ENCODE measurements around the gene SLC39A7. TPM values are rescaled to one million over a fixed set of nuclear protein-coding genes. Genes with fewer than 3 reads are reported as not detected.

SLC39A7 gene
- total and polyA plus RNA-seq, 7 experiments from 2014 or later = 19.1 to 51.9 (median 24.8) TPM

- intact Hi-C loops (cut with micrococcal nuclease) = loop anchor here in 1 of 2 donors (5.0 kb wide), 1 partner anchor 48 kb away; no protein-coding TSS in a partner anchor
- POLR2A ChIA-PET = no interaction called here
Measured at GRCh38 chr6:33164665-33165373, 35.8 kb upstream of the SLC39A7 start.

GRCh38 chr6:33165581-33166258, 34.9 kb upstream of the SLC39A7 start:
- no peak for DNase-seq
- ChIA-PET CTCF (interaction anchor here (0.6 kb wide), 1 partner anchor 207 kb away, joined by 3 read pairs; no protein-coding TSS in a partner anchor), POLR2A (no interaction called here)
- Histone ChIP-seq H3K4me1 (ENCODE audit: control insufficient read depth in 2 of 2, insufficient read depth in 2 of 2, low read length in 2 of 2) (no peaks in the 10 kb centered on the region), H3K9me3 (ENCODE audit: control insufficient read depth in 2 of 3, low read length in 3 of 3) (no peaks in the 10 kb centered on the region), H3K27me3 (ENCODE audit: control insufficient read depth in 2 of 2, insufficient read depth in 2 of 2, low read length in 2 of 2) (no peaks in the 10 kb centered on the region), H3K4me3 (ENCODE audit: low read length) (no peak overlapping the region), H3K36me3 (ENCODE audit: control insufficient read depth in 2 of 3, insufficient read depth in 3 of 3, low read length in 3 of 3) (no peaks in the 10 kb centered on the region), H3K27ac (ENCODE audit: low read depth, low read length) (no peak overlapping the region)
- Mint-ChIP-seq H3K27me3 (peaks cover 0 to 4% (median 0%) of the 10 kb centered on the region in 5 donors), H3K36me3 (no peaks in the 10 kb centered on the region), H3K9me3 (no peaks in the 10 kb centered on the region), H3K4me3 (no peak overlapping the region), H3K4me1 (peaks cover 8 to 16% (median 10%) of the 10 kb centered on the region in 7 donors), H3K27ac (peak overlapping the region in 1 of 9 donors; percentile 25)
- intact Hi-C loops (cut with micrococcal nuclease) = no loop called here
- no peak for ATAC-seq

More at GRCh38 chr6:33164665-33165373, 35.8 kb upstream of the SLC39A7 start:
- Histone ChIP-seq H3K36me3 (ENCODE audit: control insufficient read depth in 2 of 3, insufficient read depth in 3 of 3, low read length in 3 of 3) (no peaks in the 10 kb centered on the region), H3K4me1 (ENCODE audit: control insufficient read depth in 2 of 2, insufficient read depth in 2 of 2, low read length in 2 of 2) (no peaks in the 10 kb centered on the region), H3K27ac (ENCODE audit: low read depth, low read length) (no peak overlapping the region), H3K4me3 (ENCODE audit: low read length) (no peak overlapping the region), H3K27me3 (ENCODE audit: control insufficient read depth in 2 of 2, insufficient read depth in 2 of 2, low read length in 2 of 2) (no peaks in the 10 kb centered on the region), H3K9me3 (ENCODE audit: control insufficient read depth in 2 of 3, low read length in 3 of 3) (no peaks in the 10 kb centered on the region)
- Mint-ChIP-seq H3K9me3 (no peaks in the 10 kb centered on the region), H3K27me3 (peaks cover 0 to 4% (median 0%) of the 10 kb centered on the region in 5 donors), H3K4me1 (peaks cover 8 to 16% (median 10%) of the 10 kb centered on the region in 7 donors), H3K4me3 (no peak overlapping the region), H3K27ac (no peak overlapping the region), H3K36me3 (no peaks in the 10 kb centered on the region)
- CTCF ChIA-PET = no interaction called here
- no peak for ATAC-seq
- DNase-seq = no peak

GRCh38 chr6:33166363-33166762, 34.3 kb upstream of the SLC39A7 start:
- intact Hi-C loops (cut with micrococcal nuclease) = no loop called here
- H3K9me3 ChIP-seq (ENCODE audit: control insufficient read depth in 2 of 3, low read length in 3 of 3) = no peaks in the 10 kb centered on the region

GRCh38 chr6:33166811-33167210, 33.9 kb upstream of the SLC39A7 start:
- Mint-ChIP-seq H3K4me3 (no peak overlapping the region), H3K4me1 (peaks cover 1 to 6% (median 3%) of the 10 kb centered on the region in 7 donors), H3K27ac (no peak overlapping the region), H3K27me3 (peaks cover 0 to 4% (median 0%) of the 10 kb centered on the region in 5 donors), H3K36me3 (no peaks in the 10 kb centered on the region), H3K9me3 (no peaks in the 10 kb centered on the region)
- ATAC-seq (no peak), DNase-seq (no peak)
- Histone ChIP-seq H3K36me3 (ENCODE audit: control insufficient read depth in 2 of 3, insufficient read depth in 3 of 3, low read length in 3 of 3) (no peaks in the 10 kb centered on the region), H3K9me3 (ENCODE audit: control insufficient read depth in 2 of 3, low read length in 3 of 3) (no peaks in the 10 kb centered on the region), H3K27me3 (ENCODE audit: control insufficient read depth in 2 of 2, insufficient read depth in 2 of 2, low read length in 2 of 2) (no peaks in the 10 kb centered on the region), H3K4me1 (ENCODE audit: control insufficient read depth in 2 of 2, insufficient read depth in 2 of 2, low read length in 2 of 2) (no peaks in the 10 kb centered on the region), H3K4me3 (ENCODE audit: low read length) (no peak overlapping the region), H3K27ac (ENCODE audit: low read depth, low read length) (no peak overlapping the region)
- ChIA-PET CTCF (no interaction called here), POLR2A (no interaction called here)
- intact Hi-C loops (cut with micrococcal nuclease) = no loop called here

More at GRCh38 chr6:33166363-33166762, 34.3 kb upstream of the SLC39A7 start:
- DNase-seq = no peak
- peak overlapping the region in 1 of 9 donors; percentile 42 for H3K27ac Mint-ChIP-seq
- ATAC-seq = no peak
- Histone ChIP-seq H3K27ac (ENCODE audit: low read depth, low read length) (no peak overlapping the region), H3K36me3 (ENCODE audit: control insufficient read depth in 2 of 3, insufficient read depth in 3 of 3, low read length in 3 of 3) (no peaks in the 10 kb centered on the region), H3K27me3 (ENCODE audit: control insufficient read depth in 2 of 2, insufficient read depth in 2 of 2, low read length in 2 of 2) (no peaks in the 10 kb centered on the region), H3K4me3 (ENCODE audit: low read length) (no peak overlapping the region), H3K4me1 (ENCODE audit: control insufficient read depth in 2 of 2, insufficient read depth in 2 of 2, low read length in 2 of 2) (no peaks in the 10 kb centered on the region)
- no peaks in the 10 kb centered on the region for H3K9me3 Mint-ChIP-seq
- peaks cover 0 to 4% (median 0%) of the 10 kb centered on the region in 5 donors for H3K27me3 Mint-ChIP-seq
- ChIA-PET CTCF (interaction anchor here (0.6 kb wide), 1 partner anchor 206 kb away, joined by 3 read pairs; no protein-coding TSS in a partner anchor), POLR2A (no interaction called here)
- H3K4me1 Mint-ChIP-seq = peaks cover 6 to 10% (median 7%) of the 10 kb centered on the region in 7 donors
- no peak overlapping the region for H3K4me3 Mint-ChIP-seq
- H3K36me3 Mint-ChIP-seq = no peaks in the 10 kb centered on the region

GRCh38 chr6:33167374-33168283, 33.0 kb upstream of the SLC39A7 start:
- Mint-ChIP-seq H3K4me1 (no peaks in the 10 kb centered on the region), H3K27ac (no peak overlapping the region), H3K36me3 (no peaks in the 10 kb centered on the region), H3K4me3 (no peak overlapping the region), H3K9me3 (no peaks in the 10 kb centered on the region), H3K27me3 (peaks cover 0 to 4% (median 0%) of the 10 kb centered on the region in 5 donors)
- H3K36me3 ChIP-seq (ENCODE audit: control insufficient read depth in 2 of 3, insufficient read depth in 3 of 3, low read length in 3 of 3) = no peaks in the 10 kb centered on the region
- no peaks in the 10 kb centered on the region for H3K9me3 ChIP-seq (ENCODE audit: control insufficient read depth in 2 of 3, low read length in 3 of 3)
- DNase-seq = no peak
- H3K27ac ChIP-seq (ENCODE audit: low read depth, low read length) = no peak overlapping the region
- no peaks in the 10 kb centered on the region for H3K4me1 ChIP-seq (ENCODE audit: control insufficient read depth in 2 of 2, insufficient read depth in 2 of 2, low read length in 2 of 2)
- CTCF ChIA-PET = no interaction called here
- intact Hi-C loops (cut with micrococcal nuclease) = no loop called here
- H3K27me3 ChIP-seq (ENCODE audit: control insufficient read depth in 2 of 2, insufficient read depth in 2 of 2, low read length in 2 of 2) = no peaks in the 10 kb centered on the region
- POLR2A ChIA-PET = no interaction called here
- H3K4me3 ChIP-seq (ENCODE audit: low read length) = no peak overlapping the region
- no peak for ATAC-seq

GRCh38 chr6:33168284-33168601, 32.4 kb upstream of the SLC39A7 start:
- Mint-ChIP-seq H3K4me1 (no peaks in the 10 kb centered on the region), H3K27me3 (peaks cover 0 to 4% (median 0%) of the 10 kb centered on the region in 5 donors), H3K4me3 (no peak overlapping the region), H3K9me3 (no peaks in the 10 kb centered on the region), H3K36me3 (no peaks in the 10 kb centered on the region), H3K27ac (no peak overlapping the region)
- intact Hi-C loops (cut with micrococcal nuclease) = no loop called here
- H3K9me3 ChIP-seq (ENCODE audit: control insufficient read depth in 2 of 3, low read length in 3 of 3) = no peaks in the 10 kb centered on the region
- no peak for ATAC-seq
- H3K36me3 ChIP-seq (ENCODE audit: control insufficient read depth in 2 of 3, insufficient read depth in 3 of 3, low read length in 3 of 3) = no peaks in the 10 kb centered on the region
- H3K4me1 ChIP-seq (ENCODE audit: control insufficient read depth in 2 of 2, insufficient read depth in 2 of 2, low read length in 2 of 2) = no peaks in the 10 kb centered on the region
- DNase-seq = no peak
- no peak overlapping the region for H3K4me3 ChIP-seq (ENCODE audit: low read length)
- no peaks in the 10 kb centered on the region for H3K27me3 ChIP-seq (ENCODE audit: control insufficient read depth in 2 of 2, insufficient read depth in 2 of 2, low read length in 2 of 2)
- ChIA-PET CTCF (no interaction called here), POLR2A (no interaction called here)
- no peak overlapping the region for H3K27ac ChIP-seq (ENCODE audit: low read depth, low read length)

Measured in naive thymus-derived CD4-positive, alpha-beta T cell (primary cell).